Measurements from ENCODE around the gene ARFGEF3. TPM values are rescaled to one million over a fixed set of nuclear protein-coding genes. Genes with fewer than 3 reads are reported as not detected.

The ARFGEF3 gene
- total and polyA plus RNA-seq, 4 donors, result 9.8 to 45.6 (median 19.9) TPM

- no peak overlapping the region for H3K4me3 ChIP-seq (ENCODE audit: low read depth, low read length)
- no peaks in the 10 kb centered on the region for H3K27me3 ChIP-seq (ENCODE audit: control insufficient read depth, insufficient read depth, low read length)
- no peak for DNase-seq (ENCODE audit: low read depth in 4 of 6, low spot score in 6 of 6)
- no peaks in the 10 kb centered on the region for H3K9me3 ChIP-seq (ENCODE audit: control insufficient read depth, insufficient read depth, low read length)
- no peak overlapping the region for H3K27ac ChIP-seq (ENCODE audit: low read depth, low read length)
- no peaks in the 10 kb centered on the region for H3K4me1 ChIP-seq (ENCODE audit: control insufficient read depth, insufficient read depth, low read length)
- no CpG with 5 or more reads among the region's 2 CpGs for WGBS (ENCODE audit: insufficient coverage)
- no peaks in the 10 kb centered on the region for H3K36me3 ChIP-seq (ENCODE audit: control insufficient read depth, insufficient read depth, low read length)
Measured at GRCh38 chr6:138234363-138234762, 72.6 kb downstream of the ARFGEF3 start.

DNA sequence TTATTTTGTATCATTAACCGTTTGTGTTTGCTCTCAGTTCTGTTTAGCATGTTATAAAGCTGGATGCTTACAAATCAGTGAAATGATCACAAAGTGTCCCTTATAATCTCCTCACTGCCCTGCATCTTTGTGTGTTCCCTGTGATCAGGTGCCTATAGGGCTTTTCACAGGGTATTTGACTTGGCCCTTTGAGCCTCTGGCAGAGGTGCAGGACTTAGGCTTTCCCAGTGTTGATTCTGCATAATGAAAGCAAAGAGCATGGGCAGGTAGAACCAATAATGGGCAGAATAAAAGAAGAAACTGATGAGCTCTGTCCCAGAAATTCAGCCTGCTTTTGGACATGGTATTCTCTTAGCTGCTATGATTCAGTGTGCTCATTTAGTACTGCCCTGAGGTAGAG, 73.5 kb downstream of the ARFGEF3 start:
- H3K4me1 ChIP-seq (ENCODE audit: control insufficient read depth, insufficient read depth, low read length), result no peaks in the 10 kb centered on the region
- WGBS (ENCODE audit: insufficient coverage), result no CpG with 5 or more reads among the region's 1 CpG

GRCh38 chr6:138235693-138236092, 74.0 kb downstream of the ARFGEF3 start:
- H3K9me3 ChIP-seq (ENCODE audit: control insufficient read depth, insufficient read depth, low read length), result no peaks in the 10 kb centered on the region
- no peak for DNase-seq (ENCODE audit: low read depth in 4 of 6, low spot score in 6 of 6)
- no peak overlapping the region for H3K27ac ChIP-seq (ENCODE audit: low read depth, low read length)
- H3K4me1 ChIP-seq (ENCODE audit: control insufficient read depth, insufficient read depth, low read length), result no peaks in the 10 kb centered on the region
- no CpG with 5 or more reads among the region's 1 CpG for WGBS (ENCODE audit: insufficient coverage)
- no peaks in the 10 kb centered on the region for H3K36me3 ChIP-seq (ENCODE audit: control insufficient read depth, insufficient read depth, low read length)
- H3K4me3 ChIP-seq (ENCODE audit: low read depth, low read length), result no peak overlapping the region
- H3K27me3 ChIP-seq (ENCODE audit: control insufficient read depth, insufficient read depth, low read length), result no peaks in the 10 kb centered on the region

More for the DNA sequence above, 73.5 kb downstream of the ARFGEF3 start:
- H3K4me3 ChIP-seq (ENCODE audit: low read depth, low read length), result no peak overlapping the region
- DNase-seq (ENCODE audit: low read depth in 4 of 6, low spot score in 6 of 6), result no peak
- H3K27me3 ChIP-seq (ENCODE audit: control insufficient read depth, insufficient read depth, low read length), result no peaks in the 10 kb centered on the region
- no peak overlapping the region for H3K27ac ChIP-seq (ENCODE audit: low read depth, low read length)
- H3K9me3 ChIP-seq (ENCODE audit: control insufficient read depth, insufficient read depth, low read length), result no peaks in the 10 kb centered on the region
- no peaks in the 10 kb centered on the region for H3K36me3 ChIP-seq (ENCODE audit: control insufficient read depth, insufficient read depth, low read length)

GRCh38 chr6:138237463-138237862, 75.7 kb downstream of the ARFGEF3 start:
- Histone ChIP-seq H3K27me3 (ENCODE audit: control insufficient read depth, insufficient read depth, low read length) (no peaks in the 10 kb centered on the region), H3K36me3 (ENCODE audit: control insufficient read depth, insufficient read depth, low read length) (no peaks in the 10 kb centered on the region), H3K27ac (ENCODE audit: low read depth, low read length) (no peak overlapping the region), H3K4me3 (ENCODE audit: low read depth, low read length) (no peak overlapping the region), H3K9me3 (ENCODE audit: control insufficient read depth, insufficient read depth, low read length) (no peaks in the 10 kb centered on the region), H3K4me1 (ENCODE audit: control insufficient read depth, insufficient read depth, low read length) (no peaks in the 10 kb centered on the region)
- DNase-seq (ENCODE audit: low read depth in 4 of 6, low spot score in 6 of 6), result no peak
- 87% methylated on average over 2 of the region's 2 CpGs for WGBS (ENCODE audit: insufficient coverage)

GRCh38 chr6:138238368-138238767, 76.6 kb downstream of the ARFGEF3 start:
- Histone ChIP-seq H3K27ac (ENCODE audit: low read depth, low read length) (no peak overlapping the region), H3K4me1 (ENCODE audit: control insufficient read depth, insufficient read depth, low read length) (no peaks in the 10 kb centered on the region), H3K36me3 (ENCODE audit: control insufficient read depth, insufficient read depth, low read length) (no peaks in the 10 kb centered on the region), H3K27me3 (ENCODE audit: control insufficient read depth, insufficient read depth, low read length) (no peaks in the 10 kb centered on the region), H3K4me3 (ENCODE audit: low read depth, low read length) (no peak overlapping the region), H3K9me3 (ENCODE audit: control insufficient read depth, insufficient read depth, low read length) (no peaks in the 10 kb centered on the region)
- DNase-seq (ENCODE audit: low read depth in 4 of 6, low spot score in 6 of 6), result no peak
- WGBS (ENCODE audit: insufficient coverage), result 77% methylated on average over 6 of the region's 6 CpGs

DNA sequence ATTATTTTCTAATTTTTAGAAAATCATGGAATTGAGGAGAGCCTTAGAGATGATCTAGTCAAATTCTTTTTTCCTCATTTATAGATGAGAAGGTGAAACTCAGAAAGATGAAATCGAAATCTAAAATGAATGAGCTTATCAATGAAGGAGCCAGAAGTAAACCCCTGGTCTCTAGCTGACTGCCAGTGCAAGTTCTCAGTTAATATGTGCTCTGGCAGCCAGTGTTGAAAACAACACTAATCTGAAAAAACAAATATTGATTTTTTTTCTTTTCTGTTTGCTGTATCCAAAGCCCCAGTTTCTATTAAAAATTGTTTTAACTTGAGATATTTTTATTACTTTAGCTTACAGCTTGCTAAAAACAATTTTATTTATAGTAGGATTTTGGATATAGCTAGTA, 78.0 kb downstream of the ARFGEF3 start:
- H3K27ac ChIP-seq (ENCODE audit: low read depth, low read length), result no peak overlapping the region
- H3K9me3 ChIP-seq (ENCODE audit: control insufficient read depth, insufficient read depth, low read length), result no peaks in the 10 kb centered on the region
- no peaks in the 10 kb centered on the region for H3K27me3 ChIP-seq (ENCODE audit: control insufficient read depth, insufficient read depth, low read length)
- DNase-seq (ENCODE audit: low read depth in 4 of 6, low spot score in 6 of 6), result no peak
- H3K4me3 ChIP-seq (ENCODE audit: low read depth, low read length), result no peak overlapping the region
- H3K36me3 ChIP-seq (ENCODE audit: control insufficient read depth, insufficient read depth, low read length), result no peaks in the 10 kb centered on the region
- H3K4me1 ChIP-seq (ENCODE audit: control insufficient read depth, insufficient read depth, low read length), result no peaks in the 10 kb centered on the region
- WGBS (ENCODE audit: insufficient coverage), result no CpG with 5 or more reads among the region's 1 CpG

DNA sequence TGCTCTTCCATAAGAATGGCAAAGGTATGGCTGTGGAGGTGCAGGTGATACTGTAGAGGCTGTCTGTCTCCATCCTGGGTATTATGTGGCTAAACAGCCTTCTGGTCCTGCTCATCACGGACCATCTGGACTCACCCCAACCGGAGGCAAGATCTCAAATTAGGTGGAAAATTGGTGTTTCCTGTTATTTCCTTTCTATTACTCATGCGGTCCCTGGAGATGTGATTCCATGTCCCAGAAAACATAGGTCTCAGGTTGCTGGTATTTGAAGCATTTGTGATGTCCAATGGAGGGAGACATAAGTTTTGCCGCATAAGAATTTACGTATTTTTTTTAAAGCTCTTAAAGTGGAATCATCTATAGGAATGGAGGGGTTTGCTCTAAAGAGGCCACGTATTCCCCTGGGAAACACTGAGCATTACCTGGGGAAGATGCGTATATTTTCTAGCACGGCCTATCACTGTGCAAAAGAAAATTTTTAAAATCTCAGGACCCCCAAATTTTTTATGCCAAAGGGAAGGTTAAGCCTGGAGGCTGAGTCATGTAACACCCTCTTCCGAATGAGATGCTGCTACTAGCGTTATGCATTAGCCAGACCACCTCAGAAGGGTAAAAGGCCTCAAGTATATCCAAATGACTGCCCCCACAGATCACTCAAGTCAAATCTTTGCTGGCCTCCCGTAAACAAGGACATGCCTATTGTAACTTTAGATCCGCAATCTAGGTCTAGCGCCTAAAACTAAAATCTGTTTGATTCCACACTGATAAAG, 78.9 kb downstream of the ARFGEF3 start:
- WGBS (ENCODE audit: insufficient coverage), result 96% methylated on average over 7 of the region's 13 CpGs
- Histone ChIP-seq H3K9me3 (ENCODE audit: control insufficient read depth, insufficient read depth, low read length) (no peaks in the 10 kb centered on the region), H3K27ac (ENCODE audit: low read depth, low read length) (no peak overlapping the region), H3K36me3 (ENCODE audit: control insufficient read depth, insufficient read depth, low read length) (no peaks in the 10 kb centered on the region), H3K27me3 (ENCODE audit: control insufficient read depth, insufficient read depth, low read length) (no peaks in the 10 kb centered on the region), H3K4me1 (ENCODE audit: control insufficient read depth, insufficient read depth, low read length) (no peaks in the 10 kb centered on the region), H3K4me3 (ENCODE audit: low read depth, low read length) (no peak overlapping the region)
- DNase-seq (ENCODE audit: low read depth in 4 of 6, low spot score in 6 of 6), result no peak

- no peaks in the 10 kb centered on the region for H3K9me3 ChIP-seq (ENCODE audit: control insufficient read depth, insufficient read depth, low read length)
- DNase-seq (ENCODE audit: low read depth in 4 of 6, low spot score in 6 of 6), result no peak
- 100% methylated on average over 1 of the region's 3 CpGs for WGBS (ENCODE audit: insufficient coverage)
- H3K4me3 ChIP-seq (ENCODE audit: low read depth, low read length), result no peak overlapping the region
- H3K27ac ChIP-seq (ENCODE audit: low read depth, low read length), result no peak overlapping the region
- no peaks in the 10 kb centered on the region for H3K36me3 ChIP-seq (ENCODE audit: control insufficient read depth, insufficient read depth, low read length)
- H3K4me1 ChIP-seq (ENCODE audit: control insufficient read depth, insufficient read depth, low read length), result no peaks in the 10 kb centered on the region
- H3K27me3 ChIP-seq (ENCODE audit: control insufficient read depth, insufficient read depth, low read length), result no peaks in the 10 kb centered on the region
Measured at GRCh38 chr6:138241381-138241780, 79.6 kb downstream of the ARFGEF3 start.

GRCh38 chr6:138241934-138242333, 80.2 kb downstream of the ARFGEF3 start:
- no peak for DNase-seq (ENCODE audit: low read depth in 4 of 6, low spot score in 6 of 6)
- WGBS (ENCODE audit: insufficient coverage), result 84% methylated on average over 5 of the region's 6 CpGs
- Histone ChIP-seq H3K4me1 (ENCODE audit: control insufficient read depth, insufficient read depth, low read length) (no peaks in the 10 kb centered on the region), H3K36me3 (ENCODE audit: control insufficient read depth, insufficient read depth, low read length) (no peaks in the 10 kb centered on the region), H3K9me3 (ENCODE audit: control insufficient read depth, insufficient read depth, low read length) (no peaks in the 10 kb centered on the region), H3K27ac (ENCODE audit: low read depth, low read length) (no peak overlapping the region), H3K4me3 (ENCODE audit: low read depth, low read length) (no peak overlapping the region), H3K27me3 (ENCODE audit: control insufficient read depth, insufficient read depth, low read length) (no peaks in the 10 kb centered on the region)

DNA sequence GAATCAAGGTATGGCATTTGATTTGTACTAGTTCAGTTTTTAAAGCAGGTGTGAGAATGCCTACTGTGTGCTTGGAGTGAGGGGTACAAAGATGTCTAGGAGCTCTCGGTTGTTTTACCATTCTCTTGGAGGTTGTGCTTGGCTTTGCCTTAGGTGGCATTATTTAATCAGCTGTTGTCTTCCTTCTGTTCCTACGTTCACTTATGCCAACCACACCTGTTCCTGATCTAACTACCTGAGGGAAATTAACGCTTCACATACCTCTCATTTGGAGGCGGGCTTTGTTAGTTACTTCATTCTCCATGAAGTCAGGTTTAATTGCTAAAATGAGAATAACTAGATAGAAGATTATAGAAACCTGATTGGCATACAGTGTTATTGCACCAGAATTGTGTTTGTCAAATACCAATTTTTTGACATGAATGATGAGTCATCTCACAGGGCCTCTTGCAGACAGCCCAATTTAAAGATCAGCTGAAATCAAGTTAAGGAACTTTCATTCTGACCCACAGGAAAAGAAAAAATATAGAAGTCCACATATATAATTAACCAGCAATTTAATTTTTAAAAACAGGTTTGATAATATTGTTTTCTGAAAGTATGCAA, 81.4 kb downstream of the ARFGEF3 start:
- H3K4me1 ChIP-seq (ENCODE audit: control insufficient read depth, insufficient read depth, low read length), result no peaks in the 10 kb centered on the region
- no peak overlapping the region for H3K27ac ChIP-seq (ENCODE audit: low read depth, low read length)
- no peaks in the 10 kb centered on the region for H3K27me3 ChIP-seq (ENCODE audit: control insufficient read depth, insufficient read depth, low read length)
- H3K36me3 ChIP-seq (ENCODE audit: control insufficient read depth, insufficient read depth, low read length), result no peaks in the 10 kb centered on the region
- H3K4me3 ChIP-seq (ENCODE audit: low read depth, low read length), result no peak overlapping the region
- H3K9me3 ChIP-seq (ENCODE audit: control insufficient read depth, insufficient read depth, low read length), result no peaks in the 10 kb centered on the region
- WGBS (ENCODE audit: insufficient coverage), result no CpG with 5 or more reads among the region's 4 CpGs
- no peak for DNase-seq (ENCODE audit: low read depth in 4 of 6, low spot score in 6 of 6)

Data from spinal cord (tissue), 10 donors.